ENCODE measurements around the gene DNAH9.

DNAH9 gene

GRCh38 chr17:11610999-11611566 lies 12.8 kb downstream of the DNAH9 start:
- no peak for DNase-seq (ENCODE audit: low read depth in 3 of 3)

- DNase-seq (ENCODE audit: low read depth in 3 of 3) = no peak
These were observed 14.7 kb downstream of the DNAH9 start for GRCh38 chr17:11612956-11613355.

DNA sequence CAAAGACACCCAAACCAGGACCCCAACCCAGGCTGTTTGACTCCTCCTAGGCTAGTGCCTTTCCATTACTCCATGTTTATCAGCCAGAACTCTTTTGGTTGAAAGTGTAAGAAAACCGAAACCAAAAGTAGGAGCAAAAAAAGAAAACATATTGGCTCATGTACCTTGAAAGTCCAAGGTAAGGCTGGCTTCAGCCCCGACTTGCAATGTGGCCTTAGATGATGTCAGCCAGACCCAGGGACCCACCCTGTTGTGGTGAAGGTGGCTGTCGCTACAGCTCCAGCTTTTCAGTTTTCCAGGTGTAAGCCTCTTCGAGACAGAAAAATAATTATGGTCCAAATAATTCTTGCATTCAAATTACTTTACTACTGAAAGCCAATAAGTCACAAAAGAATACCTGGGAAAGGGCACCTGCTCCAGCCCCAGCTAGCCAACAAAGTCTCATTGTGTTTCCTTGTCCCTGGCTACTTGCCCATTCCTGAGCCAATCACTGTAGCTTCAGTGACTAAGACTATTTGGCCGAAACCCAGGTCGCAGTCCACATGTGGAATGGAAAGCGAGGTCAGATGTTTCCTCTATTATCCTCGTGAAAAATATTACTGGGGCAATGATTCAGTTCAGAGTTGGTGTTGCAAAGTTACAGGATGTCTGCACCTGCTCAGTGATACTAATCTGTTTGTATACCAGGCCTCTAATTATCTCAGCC lies 20.7 kb downstream of the DNAH9 start:
- no peak for DNase-seq (ENCODE audit: low read depth in 3 of 3)

GRCh38 chr17:11622492-11622891 lies 24.2 kb downstream of the DNAH9 start:
- no peak for DNase-seq (ENCODE audit: low read depth in 3 of 3)

DNA sequence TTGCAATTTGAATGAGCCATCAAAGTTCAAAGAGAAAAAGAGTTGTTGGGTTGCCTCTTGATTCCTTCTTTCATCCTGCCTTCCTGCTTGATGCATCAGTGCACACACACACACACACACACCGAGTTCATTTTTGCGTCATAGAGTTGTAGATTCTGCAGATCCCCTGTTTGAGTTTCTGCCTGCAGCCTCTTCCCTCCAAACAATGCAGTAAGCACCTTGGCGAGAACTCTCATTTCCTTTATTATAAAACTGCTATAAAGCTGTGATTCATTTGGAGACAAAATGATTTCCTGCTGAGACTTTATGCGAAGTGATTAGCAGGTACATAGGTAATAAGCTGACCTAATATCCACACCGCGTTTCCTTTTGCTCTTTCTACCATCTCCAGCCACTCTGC lies 26.7 kb downstream of the DNAH9 start:
- no peak for DNase-seq (ENCODE audit: low read depth in 3 of 3)

GRCh38 chr17:11625878-11626277 lies 27.6 kb downstream of the DNAH9 start:
- no peak for DNase-seq (ENCODE audit: low read depth in 3 of 3)

DNA sequence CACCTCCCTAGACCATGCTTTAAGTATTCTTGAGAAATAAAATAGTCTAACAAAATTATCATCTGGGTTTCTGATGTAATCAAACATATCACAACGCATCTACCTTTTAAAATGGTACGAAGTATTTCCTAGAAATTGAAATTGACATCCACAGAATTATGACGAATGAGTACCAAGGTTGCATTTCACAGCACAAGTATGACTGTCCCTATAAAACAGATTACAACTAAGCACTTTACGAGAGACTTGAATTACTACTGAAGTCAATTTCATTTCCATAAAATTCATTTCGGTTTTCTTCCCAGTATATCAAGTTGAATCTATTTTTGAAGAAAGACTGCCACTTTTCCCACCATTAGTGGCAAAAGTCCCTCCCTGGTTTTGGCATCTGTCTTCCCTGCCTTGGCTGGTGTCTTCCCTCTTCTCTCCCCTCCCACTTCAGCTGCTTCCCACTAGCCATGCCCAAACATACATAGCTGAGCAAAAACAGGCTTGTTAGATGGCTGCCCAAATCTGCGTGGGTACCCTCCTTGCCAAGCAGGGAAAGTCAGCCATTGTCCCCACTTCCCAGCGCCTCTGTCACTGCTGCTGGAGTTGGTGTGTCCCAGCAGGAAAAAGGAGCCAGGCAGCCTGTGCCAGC lies 29.2 kb downstream of the DNAH9 start:
- no peak for DNase-seq (ENCODE audit: low read depth in 3 of 3)

DNA sequence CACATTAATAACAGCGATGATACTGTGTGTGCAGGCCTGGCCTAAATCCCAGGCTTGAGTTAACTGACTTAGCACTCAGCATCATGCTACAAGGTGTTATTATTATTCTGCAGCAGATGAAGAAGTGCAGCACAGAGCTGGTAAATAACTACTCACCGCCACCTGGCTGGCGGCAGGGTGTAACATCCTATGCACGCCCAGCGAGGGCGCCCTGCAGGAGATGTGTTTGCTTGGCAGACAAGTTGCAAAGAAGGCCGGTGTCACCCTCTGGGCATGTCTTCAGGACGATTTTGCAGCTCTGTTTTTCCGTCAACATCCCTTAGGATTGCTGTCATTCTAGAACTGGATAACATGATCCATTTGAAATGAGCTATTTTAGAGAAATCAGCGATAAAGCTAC lies 30.1 kb downstream of the DNAH9 start:
- no peak for DNase-seq (ENCODE audit: low read depth in 3 of 3)

DNA sequence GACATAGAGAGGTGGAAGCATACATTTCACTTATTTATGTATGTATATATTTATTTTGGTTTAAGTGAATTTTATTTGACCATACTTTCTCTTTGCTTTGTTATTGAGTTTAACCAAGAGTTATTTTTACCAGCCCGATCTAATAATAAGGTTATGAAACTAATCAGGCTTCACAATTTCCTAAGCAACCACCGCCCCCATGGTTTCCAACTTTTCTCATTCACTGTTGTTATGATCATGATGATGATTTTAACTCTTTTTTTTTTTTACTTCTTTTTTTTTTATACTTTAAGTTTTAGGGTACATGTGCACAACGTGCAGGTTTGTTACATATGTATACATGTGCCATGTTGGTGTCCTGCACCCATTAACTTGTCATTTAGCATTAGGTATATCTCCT lies 30.6 kb downstream of the DNAH9 start:
- DNase-seq (ENCODE audit: low read depth in 3 of 3) = no peak

DNA sequence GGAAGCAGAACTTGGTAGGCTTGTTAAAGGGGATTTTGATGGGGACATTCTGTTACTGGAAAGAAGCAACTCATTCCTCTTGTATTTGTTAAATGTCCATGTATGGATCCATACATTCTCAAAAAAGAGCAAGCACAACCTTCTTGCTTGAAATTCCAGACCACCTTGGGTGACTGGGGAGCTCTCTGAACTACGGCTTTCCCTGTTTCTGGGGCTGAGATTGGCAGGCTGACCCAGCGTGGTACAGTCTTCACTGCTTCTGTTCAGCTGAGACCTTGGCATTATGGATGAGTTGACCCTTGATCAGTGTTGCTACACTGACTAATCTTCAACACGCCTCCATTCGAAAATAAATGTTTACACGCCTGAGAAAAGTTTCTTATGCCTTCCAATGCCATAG lies 38.5 kb downstream of the DNAH9 start:
- no peak for DNase-seq (ENCODE audit: low read depth in 3 of 3)

DNA sequence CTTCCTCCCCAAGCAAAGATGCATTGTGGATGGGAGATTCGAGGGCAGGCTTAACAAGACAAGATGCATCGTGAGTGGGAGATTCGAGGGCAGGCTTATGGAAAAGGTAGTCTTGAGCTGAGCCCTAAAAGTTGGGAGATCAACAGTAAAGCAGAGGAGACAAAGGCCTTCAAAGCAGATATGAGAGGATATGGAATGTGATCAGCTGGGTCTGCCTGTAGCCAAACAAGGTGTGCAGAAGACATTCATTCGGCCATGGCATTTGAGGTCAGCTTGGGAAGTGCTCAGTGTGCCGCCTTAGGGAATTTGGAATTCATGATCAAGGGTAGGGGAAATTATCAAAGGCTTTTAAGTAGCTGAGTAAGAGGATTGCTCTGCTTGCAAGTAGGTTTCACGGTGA lies 39.5 kb downstream of the DNAH9 start:
- no peak for DNase-seq (ENCODE audit: low read depth in 3 of 3)

DNA sequence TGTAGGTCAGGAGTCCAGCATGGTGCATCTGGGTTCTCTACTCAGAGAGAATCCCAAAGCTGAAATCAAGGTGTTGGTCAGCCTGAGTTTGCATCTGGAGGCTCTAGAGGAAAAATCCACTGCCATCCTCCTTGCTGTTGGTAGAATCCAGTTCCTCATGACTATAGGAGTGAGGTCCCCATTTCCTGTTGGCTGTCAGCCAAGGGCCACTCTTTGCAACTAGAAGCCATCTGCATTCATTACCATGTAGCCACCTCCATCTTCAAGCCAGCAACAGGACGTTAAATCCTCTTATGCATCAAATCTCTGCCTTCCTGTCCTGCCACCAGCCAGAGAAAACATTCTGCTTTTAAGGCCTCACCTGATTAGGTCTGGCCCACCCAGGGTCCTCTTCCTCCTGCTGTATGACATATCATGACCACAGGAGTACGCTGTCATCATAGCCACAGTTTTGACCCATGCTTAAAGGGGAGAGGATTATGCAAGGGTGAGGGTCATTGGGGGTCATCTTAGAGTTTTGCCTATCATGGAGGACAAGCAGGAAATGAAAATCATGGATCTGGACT lies 40.5 kb downstream of the DNAH9 start:
- DNase-seq (ENCODE audit: low read depth in 3 of 3) = no peak

GRCh38 chr17:11639736-11640462 lies 41.6 kb downstream of the DNAH9 start:
- no peak for DNase-seq (ENCODE audit: low read depth in 3 of 3)

DNA sequence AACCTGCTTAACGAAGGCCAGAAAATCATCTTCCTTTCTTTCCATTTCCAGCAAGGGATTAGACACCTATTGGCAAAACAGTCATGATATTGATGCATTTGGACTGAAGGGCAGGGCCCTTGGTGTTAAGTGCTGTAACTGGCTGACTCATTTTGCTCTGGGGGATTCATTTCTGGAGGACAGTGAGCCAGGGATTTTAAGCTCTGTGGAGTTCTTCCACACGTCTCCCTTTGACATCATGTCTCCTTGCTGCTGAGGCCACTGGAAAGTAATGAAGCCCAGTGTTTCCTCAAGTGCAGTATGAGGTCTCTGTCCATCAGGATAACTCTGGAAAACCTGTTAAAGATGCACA lies 42.2 kb downstream of the DNAH9 start:
- DNase-seq (ENCODE audit: low read depth in 3 of 3) = no peak

GRCh38 chr17:11641521-11642275 lies 43.4 kb downstream of the DNAH9 start:
- no peak for DNase-seq (ENCODE audit: low read depth in 3 of 3)

- no peak for DNase-seq (ENCODE audit: low read depth in 3 of 3)
These were observed 44.4 kb downstream of the DNAH9 start for GRCh38 chr17:11642655-11643054.

DNA sequence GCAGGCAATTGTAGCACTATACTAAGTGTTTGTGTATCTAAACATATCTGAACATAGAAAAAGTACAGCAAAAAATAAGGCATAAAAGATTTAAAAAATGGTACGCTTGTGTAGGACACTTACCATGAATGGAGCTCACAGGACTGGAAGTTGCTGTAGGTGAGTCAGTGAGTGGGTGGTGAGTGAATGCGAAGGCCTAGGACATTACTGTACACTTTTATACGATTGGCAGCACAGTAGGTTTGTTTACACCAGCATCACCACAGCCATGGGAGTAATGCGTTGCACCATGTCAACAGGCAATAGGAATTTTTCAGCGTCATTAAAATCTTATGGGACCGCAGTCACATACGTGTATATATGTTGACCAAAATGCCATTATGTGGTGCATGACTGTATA lies 45.6 kb downstream of the DNAH9 start:
- no peak for DNase-seq (ENCODE audit: low read depth in 3 of 3)

GRCh38 chr17:11644265-11645212 lies 46.3 kb downstream of the DNAH9 start:
- no peak for DNase-seq (ENCODE audit: low read depth in 3 of 3)

GRCh38 chr17:11645426-11645825 lies 47.2 kb downstream of the DNAH9 start:
- no peak for DNase-seq (ENCODE audit: low read depth in 3 of 3)

- DNase-seq (ENCODE audit: low read depth in 3 of 3) = no peak
These were observed 52.8 kb downstream of the DNAH9 start for GRCh38 chr17:11651089-11651488.

DNA sequence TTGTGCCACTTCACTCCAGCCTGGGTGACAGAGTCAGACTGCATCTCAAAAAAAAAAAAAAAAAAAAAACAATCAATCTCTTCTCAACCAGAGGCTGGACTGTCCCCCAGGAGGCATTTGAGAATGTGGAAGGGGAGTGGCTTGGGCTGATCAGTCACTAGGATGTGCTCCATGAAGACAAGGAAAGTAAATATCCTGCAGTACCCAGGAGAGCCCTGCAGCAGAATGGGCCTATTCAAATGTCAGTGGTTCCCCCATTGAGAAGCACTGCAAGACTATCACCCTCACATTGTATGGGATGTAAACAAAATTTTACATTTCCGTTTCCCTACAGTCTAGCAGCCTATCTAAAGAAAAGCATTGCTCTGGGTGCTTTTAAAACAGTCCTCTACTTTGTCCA lies 70.3 kb downstream of the DNAH9 start:
- DNase-seq (ENCODE audit: low read depth in 3 of 3) = no peak

Data from stimulated activated CD4-positive, alpha-beta T cell treated with anti-CD3 and anti-CD28 coated beads, TNF-alpha, amount 100 ng/mL, for 4 hours (primary cell).